ENCODE data around the gene SNRPA.

DNA sequence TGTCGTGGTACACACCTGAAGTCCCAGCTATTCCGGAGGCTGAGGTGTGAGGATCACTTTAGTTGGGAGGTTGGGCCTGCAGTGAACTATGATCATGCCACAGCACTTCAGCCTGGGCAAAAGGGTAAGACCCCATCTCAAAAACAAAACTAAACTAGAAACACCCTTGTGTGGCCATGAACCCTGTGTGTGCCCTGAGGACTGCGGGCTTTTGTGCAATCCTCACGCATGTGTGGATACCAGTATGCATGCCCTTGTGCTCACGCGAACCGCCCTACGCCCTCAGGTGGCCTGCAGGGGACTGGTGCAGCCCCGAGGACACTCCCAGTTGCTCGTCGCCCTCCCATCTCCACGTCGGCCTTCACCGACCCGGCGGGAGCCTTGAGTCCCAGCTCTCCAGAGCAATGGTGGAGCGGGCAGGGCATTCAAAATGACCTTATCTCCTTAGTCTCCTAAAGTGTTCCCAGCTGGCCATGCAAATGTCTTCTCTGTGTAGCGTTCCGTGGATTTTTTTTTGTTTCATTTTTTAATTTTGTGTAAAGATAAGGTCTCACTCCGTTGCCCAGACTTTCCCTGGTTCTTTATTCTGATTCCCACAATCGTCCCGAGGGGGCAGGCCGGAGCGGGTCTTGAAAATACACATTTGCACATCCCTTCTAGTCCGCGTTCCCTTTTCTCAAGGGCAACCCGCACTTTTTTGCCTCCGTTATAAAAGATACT lies 47.1 kb downstream of the SNRPA start:
- no peak for TF ChIP-seq ZNF850 (CRISPR knock-in tag; conservative IDR thresholded peaks at IDR 0.05)
- TF ChIP-seq FOXA3 (CRISPR knock-in tag; IDR thresholded peaks at IDR 0.05) = peak; percentile 55
- TF ChIP-seq, protein P1, sequence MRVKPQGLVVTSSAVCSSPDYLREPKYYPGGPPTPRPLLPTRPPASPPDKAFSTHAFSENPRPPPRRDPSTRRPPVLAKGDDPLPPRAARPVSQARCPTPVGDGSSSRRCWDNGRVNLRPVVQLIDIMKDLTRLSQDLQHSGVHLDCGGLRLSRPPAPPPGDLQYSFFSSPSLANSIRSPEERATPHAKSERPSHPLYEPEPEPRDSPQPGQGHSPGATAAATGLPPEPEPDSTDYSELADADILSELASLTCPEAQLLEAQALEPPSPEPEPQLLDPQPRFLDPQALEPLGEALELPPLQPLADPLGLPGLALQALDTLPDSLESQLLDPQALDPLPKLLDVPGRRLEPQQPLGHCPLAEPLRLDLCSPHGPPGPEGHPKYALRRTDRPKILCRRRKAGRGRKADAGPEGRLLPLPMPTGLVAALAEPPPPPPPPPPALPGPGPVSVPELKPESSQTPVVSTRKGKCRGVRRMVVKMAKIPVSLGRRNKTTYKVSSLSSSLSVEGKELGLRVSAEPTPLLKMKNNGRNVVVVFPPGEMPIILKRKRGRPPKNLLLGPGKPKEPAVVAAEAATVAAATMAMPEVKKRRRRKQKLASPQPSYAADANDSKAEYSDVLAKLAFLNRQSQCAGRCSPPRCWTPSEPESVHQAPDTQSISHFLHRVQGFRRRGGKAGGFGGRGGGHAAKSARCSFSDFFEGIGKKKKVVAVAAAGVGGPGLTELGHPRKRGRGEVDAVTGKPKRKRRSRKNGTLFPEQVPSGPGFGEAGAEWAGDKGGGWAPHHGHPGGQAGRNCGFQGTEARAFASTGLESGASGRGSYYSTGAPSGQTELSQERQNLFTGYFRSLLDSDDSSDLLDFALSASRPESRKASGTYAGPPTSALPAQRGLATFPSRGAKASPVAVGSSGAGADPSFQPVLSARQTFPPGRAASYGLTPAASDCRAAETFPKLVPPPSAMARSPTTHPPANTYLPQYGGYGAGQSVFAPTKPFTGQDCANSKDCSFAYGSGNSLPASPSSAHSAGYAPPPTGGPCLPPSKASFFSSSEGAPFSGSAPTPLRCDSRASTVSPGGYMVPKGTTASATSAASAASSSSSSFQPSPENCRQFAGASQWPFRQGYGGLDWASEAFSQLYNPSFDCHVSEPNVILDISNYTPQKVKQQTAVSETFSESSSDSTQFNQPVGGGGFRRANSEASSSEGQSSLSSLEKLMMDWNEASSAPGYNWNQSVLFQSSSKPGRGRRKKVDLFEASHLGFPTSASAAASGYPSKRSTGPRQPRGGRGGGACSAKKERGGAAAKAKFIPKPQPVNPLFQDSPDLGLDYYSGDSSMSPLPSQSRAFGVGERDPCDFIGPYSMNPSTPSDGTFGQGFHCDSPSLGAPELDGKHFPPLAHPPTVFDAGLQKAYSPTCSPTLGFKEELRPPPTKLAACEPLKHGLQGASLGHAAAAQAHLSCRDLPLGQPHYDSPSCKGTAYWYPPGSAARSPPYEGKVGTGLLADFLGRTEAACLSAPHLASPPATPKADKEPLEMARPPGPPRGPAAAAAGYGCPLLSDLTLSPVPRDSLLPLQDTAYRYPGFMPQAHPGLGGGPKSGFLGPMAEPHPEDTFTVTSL (CRISPR knock-in tag; IDR thresholded peaks at IDR 0.05; ENCODE audit: borderline replicate concordance) = peak; percentile 57
- TF ChIP-seq NFE2L1 (CRISPR knock-in tag; IDR thresholded peaks at IDR 0.05; ENCODE audit: borderline replicate concordance) = peak; percentile 53; the same call in 1 of the 2 replicates
- no peak for TF ChIP-seq GPN1 (CRISPR knock-in tag; IDR thresholded peaks at IDR 0.05; ENCODE audit: borderline replicate concordance)
- TF ChIP-seq, protein P2, sequence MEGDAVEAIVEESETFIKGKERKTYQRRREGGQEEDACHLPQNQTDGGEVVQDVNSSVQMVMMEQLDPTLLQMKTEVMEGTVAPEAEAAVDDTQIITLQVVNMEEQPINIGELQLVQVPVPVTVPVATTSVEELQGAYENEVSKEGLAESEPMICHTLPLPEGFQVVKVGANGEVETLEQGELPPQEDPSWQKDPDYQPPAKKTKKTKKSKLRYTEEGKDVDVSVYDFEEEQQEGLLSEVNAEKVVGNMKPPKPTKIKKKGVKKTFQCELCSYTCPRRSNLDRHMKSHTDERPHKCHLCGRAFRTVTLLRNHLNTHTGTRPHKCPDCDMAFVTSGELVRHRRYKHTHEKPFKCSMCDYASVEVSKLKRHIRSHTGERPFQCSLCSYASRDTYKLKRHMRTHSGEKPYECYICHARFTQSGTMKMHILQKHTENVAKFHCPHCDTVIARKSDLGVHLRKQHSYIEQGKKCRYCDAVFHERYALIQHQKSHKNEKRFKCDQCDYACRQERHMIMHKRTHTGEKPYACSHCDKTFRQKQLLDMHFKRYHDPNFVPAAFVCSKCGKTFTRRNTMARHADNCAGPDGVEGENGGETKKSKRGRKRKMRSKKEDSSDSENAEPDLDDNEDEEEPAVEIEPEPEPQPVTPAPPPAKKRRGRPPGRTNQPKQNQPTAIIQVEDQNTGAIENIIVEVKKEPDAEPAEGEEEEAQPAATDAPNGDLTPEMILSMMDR (CRISPR knock-in tag; IDR thresholded peaks at IDR 0.05) = peak; percentile 89
- no peak for TF ChIP-seq ARHGAP35 (CRISPR knock-in tag; IDR thresholded peaks at IDR 0.05; ENCODE audit: borderline replicate concordance)

Measured in HepG2 (cell line).